Measurements from ENCODE around the gene TXLNG. TPM values are rescaled to one million over a fixed set of nuclear protein-coding genes. Genes with fewer than 3 reads are reported as not detected.
"Not testable (repeated sequence)": the region's sequence is repeated elsewhere in the genome, so short reads cannot be mapped to it uniquely, and the experiment has no call there.

Gene TXLNG
- total RNA-seq: 9.2 TPM

DNA sequence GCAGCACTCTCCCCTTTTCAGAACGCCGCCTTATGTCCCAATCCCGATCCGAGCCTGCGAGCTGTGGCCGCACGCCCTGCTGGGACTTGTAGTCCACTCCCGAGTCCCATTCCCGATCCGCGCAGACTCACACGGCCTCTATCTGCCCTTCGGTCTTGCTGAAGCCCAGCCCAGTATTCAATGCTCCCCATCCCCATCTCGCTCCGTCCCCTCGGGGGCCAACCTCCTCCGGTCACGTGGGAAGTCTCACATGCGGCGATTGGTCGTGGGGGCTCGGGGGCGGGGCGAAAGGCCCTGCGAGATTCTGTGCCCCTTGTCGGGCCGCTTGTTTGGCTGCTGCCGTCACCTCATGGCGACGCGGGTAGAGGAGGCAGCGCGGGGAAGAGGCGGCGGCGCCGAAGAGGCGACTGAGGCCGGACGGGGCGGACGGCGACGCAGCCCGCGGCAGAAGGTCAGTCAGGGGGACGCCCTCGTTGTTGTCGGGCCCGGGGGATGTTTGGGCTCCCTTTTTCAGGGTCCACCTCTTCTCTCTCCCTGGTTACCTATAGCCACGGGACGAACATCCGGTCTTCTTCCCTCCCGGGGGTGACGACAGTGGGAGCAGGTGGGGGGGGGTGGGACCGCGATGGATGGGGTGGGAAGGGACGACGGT, at the start of gene TXLNG:
Gene TXLNG (plus strand): TSS at position 328 of the 652 bp plus-strand sequence. CDS start 22 bp downstream, at position 350.
- peak; percentile 98 for DNase-seq

- DNase-seq: no peak
These were observed 49.2 kb upstream of the TXLNG start for GRCh38 chrX:16737024-16737423.

GRCh38 chrX:16739574-16739973, 46.7 kb upstream of the TXLNG start:
- DNase-seq: no peak

GRCh38 chrX:16743604-16744325, 42.5 kb upstream of the TXLNG start:
- no peak for DNase-seq

DNA sequence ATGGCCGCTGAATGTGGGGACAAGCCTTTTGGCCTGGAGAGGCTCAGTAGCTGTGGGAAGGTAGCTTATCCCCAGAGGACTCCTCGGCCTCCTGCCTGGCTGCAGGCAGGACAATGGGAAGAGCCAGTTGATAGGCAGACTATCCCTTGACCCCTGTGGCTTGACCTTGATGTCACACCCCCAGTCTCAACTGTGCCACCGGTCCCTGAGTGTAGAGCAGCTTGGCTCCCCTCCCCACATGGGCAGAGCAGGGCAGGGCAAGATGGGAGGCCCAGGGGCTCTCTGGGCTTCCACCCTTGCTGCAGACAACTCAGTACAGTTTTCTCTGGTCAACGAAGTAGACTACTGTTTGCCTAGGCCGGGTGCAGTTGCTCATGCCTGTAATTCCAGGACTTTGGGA, 41.2 kb upstream of the TXLNG start:
- DNase-seq: no peak

GRCh38 chrX:16745659-16746058, 40.6 kb upstream of the TXLNG start:
- DNase-seq: no peak

DNA sequence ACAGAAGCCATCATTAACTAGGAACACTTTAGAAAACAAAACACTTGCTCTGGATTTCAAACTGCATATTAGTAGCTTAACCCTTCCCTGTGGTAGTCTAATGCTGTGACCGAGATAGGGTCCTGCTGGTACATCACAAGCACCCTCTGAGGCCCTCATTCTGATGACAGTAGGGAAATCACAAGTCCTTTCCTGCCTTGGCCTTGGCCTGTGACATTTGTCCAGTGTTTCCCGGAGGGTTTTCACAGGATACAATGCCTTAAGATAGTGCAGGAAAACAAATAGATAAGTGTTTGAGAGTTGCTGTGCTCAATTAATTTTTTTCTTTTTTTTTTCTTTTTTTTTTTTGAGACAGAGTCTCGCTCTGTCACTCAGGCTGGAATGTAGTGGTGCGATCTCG, 37.8 kb upstream of the TXLNG start:
- no peak for DNase-seq

DNA sequence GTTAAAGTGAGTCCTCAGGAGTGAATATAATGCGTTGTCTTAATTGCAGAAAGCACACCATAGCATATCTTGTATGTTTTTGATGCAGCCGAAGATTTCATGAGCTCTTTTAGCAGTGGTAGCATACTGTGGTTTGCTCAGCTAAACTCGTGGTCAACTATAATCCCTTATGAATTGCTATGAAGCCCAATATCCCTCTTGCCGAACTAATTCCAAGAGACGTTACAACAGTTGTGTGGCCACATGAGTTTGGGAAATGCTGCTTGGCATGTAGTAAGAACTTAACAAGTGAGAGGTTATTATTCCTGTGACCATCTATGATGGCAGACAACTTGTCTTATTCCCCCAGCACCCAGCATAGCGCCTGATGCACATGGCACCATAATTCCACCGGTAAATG, 36.1 kb upstream of the TXLNG start:
- no peak for DNase-seq

DNA sequence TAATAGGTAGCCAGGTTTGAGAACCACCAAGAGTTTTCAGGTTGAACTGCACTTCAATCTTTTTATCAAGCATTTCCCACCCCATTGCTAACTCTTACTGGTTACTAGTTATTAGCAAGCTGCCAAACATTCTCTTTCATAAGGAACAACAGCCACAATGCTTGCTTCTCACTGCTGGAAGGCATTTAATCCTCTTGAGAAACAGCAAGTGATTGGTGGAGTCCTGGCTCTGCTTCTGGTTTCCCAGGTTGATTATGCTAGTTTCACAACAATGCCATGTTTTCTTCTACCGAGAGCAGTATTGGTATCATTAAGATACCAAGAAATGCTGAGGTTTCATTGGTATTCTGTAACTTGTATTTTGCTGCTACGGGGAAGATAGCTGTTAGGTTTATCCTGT, 32.2 kb upstream of the TXLNG start:
- no peak for DNase-seq

DNA sequence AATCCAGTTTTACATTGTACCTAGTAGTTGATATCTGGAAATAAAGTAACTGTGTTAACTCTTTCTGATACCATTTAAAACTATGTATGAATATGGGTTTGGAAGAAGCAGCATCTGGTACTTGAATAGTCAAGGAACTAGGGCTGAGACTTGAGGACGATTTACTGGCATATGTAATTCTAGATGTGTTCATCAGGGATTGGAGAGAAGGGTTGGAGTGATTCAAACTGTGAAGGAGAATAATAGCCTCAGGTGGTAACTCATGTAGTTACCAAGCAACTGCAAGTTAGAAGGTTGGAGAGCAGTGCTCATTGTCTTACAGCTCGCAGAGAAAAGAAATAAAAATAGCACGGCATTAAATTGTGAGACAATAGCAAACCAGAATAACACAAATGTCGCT, 29.5 kb upstream of the TXLNG start:
- no peak for DNase-seq

DNA sequence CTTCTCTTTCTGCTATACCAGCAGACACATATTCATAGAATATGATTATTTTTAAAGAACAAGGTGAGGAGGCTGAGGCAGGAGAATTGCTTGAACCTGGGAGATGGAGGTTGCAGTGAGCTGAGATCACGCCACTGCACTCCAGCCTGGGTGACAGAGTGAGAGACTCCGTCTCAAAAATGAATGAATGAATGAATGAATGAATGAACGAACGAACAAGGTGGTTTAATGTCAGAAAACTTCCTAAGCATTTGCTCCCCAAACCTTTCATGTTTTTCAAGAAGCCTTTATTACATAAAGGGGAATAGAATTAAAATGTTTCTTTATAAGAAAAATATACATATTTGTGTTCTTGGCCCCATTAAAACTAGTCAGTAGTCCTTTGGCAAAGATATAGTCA, 24.8 kb upstream of the TXLNG start:
- not testable (repeated sequence) for DNase-seq

DNA sequence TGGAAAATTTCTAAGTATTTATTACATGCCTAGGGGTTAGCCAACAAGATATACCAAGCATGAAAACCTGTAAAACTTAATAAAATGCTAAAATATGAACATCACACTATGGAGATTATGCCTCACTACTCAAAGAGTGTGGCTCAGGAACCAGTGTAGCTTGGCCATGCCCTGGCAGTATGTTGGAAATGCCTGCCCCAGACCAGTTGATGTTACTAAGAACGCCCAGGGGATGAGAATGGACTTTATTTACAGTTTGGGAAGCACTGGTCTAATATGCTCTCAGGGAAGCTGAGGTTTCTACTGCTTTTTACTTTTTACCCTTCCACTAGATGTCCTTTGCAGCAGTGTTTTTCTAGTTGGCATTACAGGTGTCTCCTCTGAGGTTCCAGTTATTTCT, 23.7 kb upstream of the TXLNG start:
- no peak for DNase-seq

GRCh38 chrX:16765594-16765993, 20.7 kb upstream of the TXLNG start:
- DNase-seq: no peak

DNA sequence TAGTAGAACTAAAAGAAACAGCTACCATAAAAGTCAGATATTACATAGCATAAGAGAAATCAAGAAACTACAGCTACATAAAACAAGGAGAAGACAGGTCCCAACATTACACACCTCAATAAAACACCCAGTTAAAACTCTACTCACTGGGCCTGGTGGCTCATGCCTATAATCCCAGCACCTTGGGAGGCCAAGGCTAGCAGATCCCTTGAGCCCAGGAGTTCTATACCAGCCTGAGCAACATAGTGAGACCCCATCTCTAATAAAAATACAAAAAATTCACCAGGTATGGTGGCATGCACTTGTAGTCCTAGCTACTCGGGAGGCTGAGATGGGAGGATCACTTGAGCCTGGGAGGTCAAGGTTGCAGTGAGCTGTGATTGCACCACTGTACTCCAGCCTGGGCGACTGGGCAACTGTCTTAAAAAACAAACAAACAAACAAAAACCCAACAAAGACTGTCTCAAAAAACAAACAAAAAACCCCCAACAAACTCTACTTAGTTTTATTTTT, 15.2 kb upstream of the TXLNG start:
- DNase-seq: no peak

GRCh38 chrX:16771483-16772398, 14.5 kb upstream of the TXLNG start:
- no peak for DNase-seq

- no peak for DNase-seq
These were observed 13.8 kb upstream of the TXLNG start for GRCh38 chrX:16772460-16772859.

DNA sequence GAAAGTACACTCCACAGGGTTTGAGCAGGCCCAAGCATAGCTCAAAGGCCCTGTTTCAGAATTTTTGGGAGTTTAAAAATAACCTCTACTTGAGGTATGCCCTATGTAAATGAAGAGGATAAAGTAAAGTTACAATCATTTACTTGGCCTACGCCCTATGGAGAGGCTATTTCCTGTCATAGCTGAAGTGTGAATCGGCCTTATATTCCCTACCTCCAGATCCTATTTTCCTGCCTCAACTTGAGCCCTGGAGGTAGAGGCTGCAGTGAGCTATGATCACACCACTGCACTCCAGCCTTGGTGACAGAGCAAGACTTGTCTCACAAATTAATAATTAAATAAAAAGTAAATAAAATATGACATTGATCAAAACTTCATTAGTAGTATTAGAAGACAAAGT, 11.5 kb upstream of the TXLNG start:
- no peak for DNase-seq

DNA sequence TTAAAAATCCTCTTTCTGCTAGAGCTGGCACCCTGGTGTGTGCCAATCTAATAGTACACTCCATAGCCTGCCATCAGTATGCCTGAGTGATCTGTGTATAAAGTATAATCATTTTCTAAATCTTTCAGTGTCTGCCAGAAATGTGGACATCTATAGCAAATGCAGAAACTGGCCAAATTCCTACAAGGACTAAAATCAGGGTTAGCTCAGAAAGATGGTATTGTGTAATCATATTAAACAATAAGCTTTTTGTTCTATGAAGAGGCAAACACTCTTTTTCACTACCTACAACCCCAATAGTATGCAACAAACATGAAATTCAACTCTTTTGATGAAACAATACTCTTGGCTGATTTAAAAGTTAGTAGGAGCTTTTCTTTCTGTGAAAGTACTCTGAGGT, 7.7 kb upstream of the TXLNG start:
- no peak for DNase-seq

DNA sequence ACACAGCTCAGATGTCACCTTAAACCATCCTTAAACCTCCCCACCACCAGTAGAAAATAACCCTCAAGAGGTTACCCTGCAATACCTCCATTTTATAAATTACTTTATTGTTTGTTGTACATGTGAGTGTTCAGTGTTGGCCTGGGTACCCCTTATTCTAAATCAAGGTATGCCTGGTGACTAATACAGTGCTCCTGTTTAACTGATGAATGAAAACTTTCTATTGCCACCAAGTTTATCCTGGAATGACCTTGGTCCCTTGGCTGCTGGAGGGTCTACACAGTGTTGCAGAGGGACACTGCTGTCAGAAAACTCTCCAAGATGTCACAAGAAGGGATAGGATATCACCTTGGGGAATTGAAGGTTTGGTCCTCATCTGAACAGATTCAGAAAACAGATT, 7.3 kb upstream of the TXLNG start:
- DNase-seq: no peak

- DNase-seq: not testable (repeated sequence)
These were observed 6.5 kb upstream of the TXLNG start for GRCh38 chrX:16779815-16780214.

GRCh38 chrX:16783452-16783851, 2.8 kb upstream of the TXLNG start:
- no peak for DNase-seq

- not testable (repeated sequence) for DNase-seq
These were observed 1.8 kb upstream of the TXLNG start for GRCh38 chrX:16784440-16784839.

Measured in tongue (tissue), 2 donors.